ENCODE measurements around the gene SLC2A1.

- no peak for TF ChIP-seq POLR2A (IDR thresholded peaks at IDR 0.05)
- TF ChIP-seq, protein P1, sequence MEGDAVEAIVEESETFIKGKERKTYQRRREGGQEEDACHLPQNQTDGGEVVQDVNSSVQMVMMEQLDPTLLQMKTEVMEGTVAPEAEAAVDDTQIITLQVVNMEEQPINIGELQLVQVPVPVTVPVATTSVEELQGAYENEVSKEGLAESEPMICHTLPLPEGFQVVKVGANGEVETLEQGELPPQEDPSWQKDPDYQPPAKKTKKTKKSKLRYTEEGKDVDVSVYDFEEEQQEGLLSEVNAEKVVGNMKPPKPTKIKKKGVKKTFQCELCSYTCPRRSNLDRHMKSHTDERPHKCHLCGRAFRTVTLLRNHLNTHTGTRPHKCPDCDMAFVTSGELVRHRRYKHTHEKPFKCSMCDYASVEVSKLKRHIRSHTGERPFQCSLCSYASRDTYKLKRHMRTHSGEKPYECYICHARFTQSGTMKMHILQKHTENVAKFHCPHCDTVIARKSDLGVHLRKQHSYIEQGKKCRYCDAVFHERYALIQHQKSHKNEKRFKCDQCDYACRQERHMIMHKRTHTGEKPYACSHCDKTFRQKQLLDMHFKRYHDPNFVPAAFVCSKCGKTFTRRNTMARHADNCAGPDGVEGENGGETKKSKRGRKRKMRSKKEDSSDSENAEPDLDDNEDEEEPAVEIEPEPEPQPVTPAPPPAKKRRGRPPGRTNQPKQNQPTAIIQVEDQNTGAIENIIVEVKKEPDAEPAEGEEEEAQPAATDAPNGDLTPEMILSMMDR (IDR thresholded peaks at IDR 0.05): no peak
Observed at GRCh38 chr1:42936309-42937078, 22.2 kb downstream of the SLC2A1 start.
